IPS DF 4.7 (cell line): Measurements from ENCODE around the gene CCNY.
"Not testable (repeated sequence)": the region's sequence is repeated elsewhere in the genome, so short reads cannot be mapped to it uniquely, and the experiment has no call there.

Experiments used
- DNase-seq: peaks from one replicate; pipeline ENCODE4 v3.0.0-alpha.2; 2013; ENCODE audit warnings: low spot score; ENCODE audit errors: extremely low read depth

The CCNY gene

GRCh38 chr10:35404077-35404476 lies 67.8 kb downstream of the CCNY start:
- not testable (repeated sequence) for DNase-seq

DNA sequence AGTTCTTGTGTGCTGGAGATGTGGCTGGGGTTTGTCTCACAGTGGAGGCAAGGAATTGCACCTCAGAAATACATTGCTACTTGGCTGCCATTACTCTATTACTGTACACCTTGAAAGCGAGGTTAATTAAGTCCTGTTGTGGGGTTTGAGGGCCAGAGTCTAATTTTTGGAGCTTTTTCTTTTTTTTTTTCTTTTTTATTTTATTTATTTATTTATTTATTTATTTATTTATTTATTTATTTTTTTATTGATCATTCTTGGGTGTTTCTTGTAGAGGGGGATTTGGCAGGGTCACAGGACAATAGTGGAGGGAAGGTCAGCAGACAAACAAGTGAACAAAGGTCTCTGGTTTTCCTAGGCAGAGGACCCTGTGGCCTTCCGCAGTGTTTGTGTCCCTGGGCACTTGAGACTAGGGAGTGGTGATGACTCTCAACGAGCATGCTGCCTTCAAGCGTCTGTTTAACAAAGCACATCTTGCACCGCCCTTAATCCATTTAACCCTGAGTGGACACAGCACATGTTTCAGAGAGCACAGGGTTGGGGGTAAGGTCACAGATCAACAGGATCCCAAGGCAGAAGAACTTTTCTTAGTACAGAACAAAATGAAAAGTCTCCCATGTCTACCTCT lies 69.8 kb downstream of the CCNY start:
- DNase-seq: not testable (repeated sequence)

- not testable (repeated sequence) for DNase-seq
Measured at GRCh38 chr10:35407696-35408095, 71.4 kb downstream of the CCNY start.

DNA sequence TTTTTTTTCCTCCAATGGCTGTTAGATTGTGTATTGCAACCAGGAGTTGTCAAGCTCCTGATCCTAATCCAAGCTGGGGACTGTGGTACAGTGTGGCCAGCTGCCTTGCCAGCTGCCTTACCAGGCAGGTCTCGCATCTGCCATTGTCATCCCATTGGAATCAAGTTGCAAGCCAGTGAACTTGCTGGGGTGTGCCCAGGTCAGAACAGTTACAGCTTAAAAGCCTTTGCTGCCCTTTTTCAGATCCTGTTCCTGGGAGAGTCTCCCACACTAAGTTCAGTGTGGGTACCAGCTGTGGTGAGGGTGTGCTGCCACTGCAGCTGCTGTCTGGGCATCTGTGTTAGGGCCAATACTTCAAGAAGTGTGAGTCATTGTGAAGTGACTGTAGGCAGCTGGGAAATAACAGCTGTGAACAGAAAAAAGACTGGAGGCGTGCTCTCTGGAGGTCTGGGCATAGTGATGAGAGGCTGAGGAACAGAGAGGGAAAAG lies 72.8 kb downstream of the CCNY start:
- DNase-seq: no peak

GRCh38 chr10:35409808-35410207 lies 73.5 kb downstream of the CCNY start:
- DNase-seq: no peak

GRCh38 chr10:35412003-35412723 lies 75.9 kb downstream of the CCNY start:
- DNase-seq: no peak

DNA sequence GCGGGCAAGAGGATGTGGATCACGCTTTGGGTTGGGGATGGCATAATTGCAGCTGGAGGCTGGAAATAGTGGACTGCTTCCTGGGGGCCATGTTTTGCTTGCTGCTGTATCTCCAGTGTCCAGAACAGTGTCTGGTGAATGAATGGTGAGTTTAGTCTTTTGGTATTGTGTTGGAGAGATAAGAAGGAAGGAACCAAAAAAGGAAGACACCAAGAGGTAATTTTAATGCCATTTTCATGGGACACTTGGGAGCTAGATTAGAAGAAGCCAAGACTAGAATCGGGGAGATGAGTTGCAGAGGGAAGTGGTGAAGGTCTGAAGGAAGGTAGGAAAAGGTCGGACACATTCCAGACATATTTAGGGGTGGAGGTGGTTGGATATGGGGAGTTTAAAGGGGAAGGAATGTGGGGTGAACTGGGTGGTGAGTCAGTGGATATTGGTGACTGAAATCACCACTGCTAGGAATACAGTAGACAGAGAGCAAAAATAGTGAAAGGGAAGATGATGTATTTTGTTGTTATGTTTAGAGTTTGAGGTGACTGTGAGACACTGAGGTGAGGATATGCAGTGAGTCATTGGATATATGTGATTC lies 76.7 kb downstream of the CCNY start:
- DNase-seq: no peak

- no peak for DNase-seq
Measured at GRCh38 chr10:35413985-35414861, 77.9 kb downstream of the CCNY start.

GRCh38 chr10:35415505-35415904 lies 79.2 kb downstream of the CCNY start:
- no peak for DNase-seq

GRCh38 chr10:35416619-35417312 lies 80.5 kb downstream of the CCNY start:
- DNase-seq: no peak

- no peak for DNase-seq
Measured at GRCh38 chr10:35417313-35417625, 81.0 kb downstream of the CCNY start.

GRCh38 chr10:35417795-35418194 lies 81.5 kb downstream of the CCNY start:
- DNase-seq: no peak

DNA sequence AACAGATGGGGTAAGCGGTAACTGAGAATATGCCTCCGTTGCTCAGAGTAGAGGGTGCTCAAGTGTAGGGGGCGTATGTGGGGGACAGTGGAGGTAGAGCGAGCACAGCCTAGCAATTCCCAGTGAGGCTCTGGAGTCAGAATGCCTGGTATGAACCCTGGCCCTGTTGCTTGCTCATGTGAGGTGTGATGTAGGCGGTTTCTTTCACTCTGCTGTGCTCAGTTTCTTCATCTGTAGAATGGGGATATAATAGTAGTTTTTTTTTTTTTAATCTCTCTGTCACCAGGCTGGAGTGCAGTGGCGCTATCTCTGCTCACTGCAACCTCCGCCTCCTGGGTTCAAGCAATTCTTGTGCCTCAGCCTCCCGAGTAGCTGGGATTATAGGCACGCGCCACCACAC lies 82.3 kb downstream of the CCNY start:
- not testable (repeated sequence) for DNase-seq

- DNase-seq: no peak
Measured at GRCh38 chr10:35420044-35420443, 83.7 kb downstream of the CCNY start.

- no peak for DNase-seq
Measured at GRCh38 chr10:35420827-35421552, 84.7 kb downstream of the CCNY start.

- DNase-seq: no peak
Measured at GRCh38 chr10:35421553-35422178, 85.4 kb downstream of the CCNY start.

DNA sequence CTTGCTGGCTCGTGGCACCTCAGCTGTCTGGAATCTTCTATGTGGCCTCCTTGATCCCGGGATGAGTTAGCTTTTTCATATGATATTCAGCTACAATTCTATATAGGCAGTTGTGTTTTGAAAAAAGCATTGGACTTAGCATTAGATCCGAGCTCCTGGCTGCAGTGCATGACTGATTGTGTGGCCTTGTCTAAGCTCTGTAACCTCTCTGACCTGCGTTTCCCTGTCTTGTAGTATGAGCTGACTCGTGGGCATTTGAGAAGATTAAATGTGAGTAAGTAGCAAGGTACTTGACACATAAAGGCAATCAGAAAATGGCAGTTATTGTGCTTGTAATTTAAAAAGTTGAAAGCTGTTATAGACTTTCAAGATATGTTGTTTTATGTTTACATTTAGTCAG lies 85.9 kb downstream of the CCNY start:
- no peak for DNase-seq

DNA sequence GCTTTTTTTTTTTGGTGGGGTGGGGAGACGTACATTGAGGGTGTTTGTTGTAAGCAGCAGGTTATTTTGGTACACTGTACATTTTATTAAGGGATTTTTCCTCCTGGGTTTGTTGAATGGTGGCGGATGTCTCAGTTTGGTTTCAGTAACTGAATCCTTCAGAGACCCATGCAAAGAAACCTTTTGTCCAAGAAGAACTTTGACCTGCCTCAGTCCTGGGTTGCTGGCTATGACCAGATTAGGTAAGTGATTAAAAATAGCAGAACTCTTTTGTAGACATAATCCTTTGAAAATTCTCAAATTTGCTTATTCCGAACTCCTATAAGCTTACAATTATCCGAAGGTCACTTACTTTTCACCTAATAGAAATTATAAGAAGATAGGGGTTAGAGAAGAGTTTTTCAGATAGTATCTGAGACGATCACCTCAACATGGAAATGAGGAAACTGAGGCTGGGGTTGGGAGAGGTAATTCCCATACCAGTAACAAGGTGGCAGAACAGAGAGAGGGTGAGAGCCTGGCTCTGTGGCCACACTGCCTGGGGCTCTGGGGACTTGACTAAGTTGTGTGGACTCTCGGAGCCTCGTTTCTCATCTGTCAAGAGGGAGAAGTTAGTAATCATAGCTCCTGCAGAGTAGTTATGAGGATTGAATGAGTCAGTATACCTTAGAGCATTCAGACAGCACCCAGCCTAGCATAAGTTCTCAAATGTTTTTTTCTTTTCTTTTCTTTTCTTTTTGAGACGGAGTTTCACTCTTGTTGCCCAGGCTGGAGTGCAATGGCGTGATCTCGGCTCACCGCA lies 87.4 kb downstream of the CCNY start:
- no peak for DNase-seq

- no peak for DNase-seq
Measured at GRCh38 chr10:35424680-35425285, 88.5 kb downstream of the CCNY start.
